LHCN-M2 (cell line): ENCODE measurements around the gene HADHA. TPM values are rescaled to one million over a fixed set of nuclear protein-coding genes. Genes with fewer than 3 reads are reported as not detected.

Experiments
- DNase-seq: peaks from one replicate; pipeline ENCODE4 v3.0.0-alpha.2; 2012; ENCODE audit warnings: low read depth
- total RNA-seq: library from RNA; depleted of rRNA; stranded (reverse); fragments of >200 nt; gene quantifications from 2 replicates; pipeline ENCODE4 v1.2.3, GENCODE V29; 2014; rRNA removed

The HADHA gene
- total RNA-seq, 1 experiment from 2014 or later: 127 TPM

DNA sequence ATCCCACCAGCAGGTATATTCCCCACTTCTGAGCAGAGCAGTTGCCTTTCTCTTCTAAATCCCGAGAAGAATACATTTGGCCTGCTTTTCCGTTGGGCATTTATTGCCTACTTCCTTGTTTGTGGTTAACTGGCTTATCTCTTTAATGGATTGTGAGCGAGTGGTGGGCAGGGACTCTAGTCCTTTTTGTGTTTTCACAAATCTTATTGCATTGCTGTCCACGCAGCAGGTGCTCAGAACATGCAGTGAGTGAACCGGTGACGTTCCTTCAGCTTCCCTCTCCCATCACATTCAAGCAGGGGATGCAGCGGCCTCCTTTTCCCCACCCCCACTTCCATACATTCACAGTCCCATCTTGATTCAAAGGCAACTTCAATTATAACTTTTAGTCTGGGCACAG lies 100.4 kb downstream of the HADHA start:
- no peak for DNase-seq

DNA sequence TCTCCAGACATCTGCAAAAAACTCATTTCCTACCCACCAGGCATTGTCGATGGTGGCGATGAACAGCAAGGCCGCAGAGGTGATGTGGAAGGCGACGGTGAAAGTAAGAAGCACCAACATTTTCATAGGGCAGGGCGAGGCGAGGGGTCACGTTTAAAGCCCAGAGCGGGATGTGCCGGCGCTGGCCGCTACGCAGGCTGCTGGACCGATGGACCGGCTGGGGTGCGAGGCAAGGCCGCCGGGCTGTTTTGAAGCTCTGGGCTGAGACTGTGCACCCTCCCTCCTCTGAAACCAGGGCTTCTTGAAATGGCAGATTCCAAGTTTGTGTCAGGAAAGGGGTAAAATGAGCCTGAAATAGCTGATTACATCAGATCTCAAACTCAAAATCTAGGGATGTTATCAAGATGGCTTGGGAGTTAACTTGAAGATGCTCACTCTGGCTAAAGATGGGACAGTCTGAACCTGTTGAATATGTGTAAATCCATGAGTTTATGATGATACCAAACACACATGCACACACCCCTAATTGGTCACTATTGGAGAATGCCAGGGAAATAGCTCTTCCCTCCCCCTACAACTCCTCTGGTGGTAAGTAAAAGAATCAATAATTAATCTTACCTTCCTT lies 103.2 kb downstream of the HADHA start:
- no peak for DNase-seq

Other genes starting within 250 kb of the HADHA start
- gene RAB10, start 210.5 kb downstream of the HADHA start, total RNA-seq: 124 and 143 TPM in 2 replicates
- gene GAREM2, start 71.5 kb downstream of the HADHA start, total RNA-seq: 1.2 and 1.3 TPM in 2 replicates
- 114 and 118 TPM in 2 replicates for gene HADHB, start 307 bp upstream of the HADHA start, total RNA-seq
- gene SELENOI, start 101.5 kb upstream of the HADHA start, total RNA-seq: 20.8 and 21.8 TPM in 2 replicates
- 0.11 TPM in 1 of 2 replicates, not detected in the other for gene ADGRF3, start 102.2 kb upstream of the HADHA start, total RNA-seq
- not detected in 2 replicates for gene DRC1, start 157.3 kb upstream of the HADHA start, total RNA-seq
- gene OTOF, start 233.5 kb upstream of the HADHA start, total RNA-seq: 0.06 and 0.83 TPM in 2 replicates